CD4-positive, alpha-beta T cell treated with Interleukin-21 for 1 hour (primary cell): ENCODE measurements around the gene GYPE.
"Not testable (repeated sequence)": the region's sequence is repeated elsewhere in the genome, so short reads cannot be mapped to it uniquely, and the experiment has no call there.

Source experiments
- DNase-seq: peaks from one replicate; pipeline ENCODE4 v3.0.0-alpha.2; 2020

The GYPE gene

GRCh38 chr4:143869925-143870324 is 35.4 kb downstream of the GYPE start:
- DNase-seq, result not testable (repeated sequence)

GRCh38 chr4:143862716-143863115 is 42.6 kb downstream of the GYPE start:
- not testable (repeated sequence) for DNase-seq

GRCh38 chr4:143858456-143858855 is 46.9 kb downstream of the GYPE start:
- DNase-seq, result no peak

- DNase-seq, result not testable (repeated sequence)
These were observed 47.7 kb downstream of the GYPE start for GRCh38 chr4:143857391-143858336.

- not testable (repeated sequence) for DNase-seq
These were observed 49.3 kb downstream of the GYPE start for GRCh38 chr4:143856017-143856557.

- DNase-seq, result not testable (repeated sequence)
These were observed 50.7 kb downstream of the GYPE start for GRCh38 chr4:143854645-143855044.

- DNase-seq, result not testable (repeated sequence)
These were observed 56.1 kb downstream of the GYPE start for GRCh38 chr4:143849296-143849695.

GRCh38 chr4:143843506-143843832 is 61.9 kb downstream of the GYPE start:
- not testable (repeated sequence) for DNase-seq

GRCh38 chr4:143842624-143843505 is 62.5 kb downstream of the GYPE start:
- not testable (repeated sequence) for DNase-seq

GRCh38 chr4:143839413-143839812 is 65.9 kb downstream of the GYPE start:
- DNase-seq, result not testable (repeated sequence)

- DNase-seq, result not testable (repeated sequence)
These were observed 71.2 kb downstream of the GYPE start for GRCh38 chr4:143834196-143834595.

- DNase-seq, result not testable (repeated sequence)
These were observed 71.7 kb downstream of the GYPE start for GRCh38 chr4:143833676-143834075.

GRCh38 chr4:143830576-143830975 is 74.8 kb downstream of the GYPE start:
- not testable (repeated sequence) for DNase-seq

- DNase-seq, result not testable (repeated sequence)
These were observed 76.1 kb downstream of the GYPE start for GRCh38 chr4:143829239-143829620.
